Endothelial cell of umbilical vein (primary cell): ENCODE measurements around the gene CAMTA1. TPM values are rescaled to one million over a fixed set of nuclear protein-coding genes. Genes with fewer than 3 reads are reported as not detected.

Source experiments
- BruUV-seq: library from RNA; stranded (reverse); fragments of 400-500 nt; replicated peaks from 2 replicates; lab custom pipeline; 2021; lab: Mats Ljungman, UMichigan
- CTCF ChIA-PET: fragments of 300-600, 350-600 bp; sonication (Branson Sonifier 250); formaldehyde crosslinking; loops from one replicate; lab custom pipeline; 2021; ENCODE audit warnings: antibody characterized with exemption, inconsistent platforms; lab: Charles Lee
- POLR2A ChIA-PET: fragments of 300-600, 350-600 bp; sonication (Branson Sonifier 250); formaldehyde crosslinking; loops from one replicate; lab custom pipeline; 2021; ENCODE audit warnings: antibody characterized with exemption, inconsistent platforms; lab: Charles Lee
- DNase-seq: peaks from one replicate; pipeline ENCODE4 v3.0.0-alpha.2; 2011; ENCODE audit warnings: low read depth, low spot score
- FAIRE-seq: peaks from 2 replicates; lab custom pipeline; 2011; peaks lifted over from hg19 to GRCh38; lab: Jason Lieb, UNC
- H2AFZ ChIP-seq: 2 replicates; pipeline ENCODE4 v1.6.0; 2012; ENCODE audit warnings: low read depth, low read length, control low read depth, inconsistent platforms
- H3K27ac ChIP-seq: 2 replicates; pipeline ENCODE4 v1.5.1; 2011; ENCODE audit warnings: low read depth, mild to moderate bottlenecking, control low read depth, low read length, moderate library complexity; ENCODE audit not compliant: insufficient read depth
- H3K27me3 ChIP-seq, 2 experiments: 2 replicates each; pipeline versions ENCODE4 v1.6.0 to v1.6.1; 2011; ENCODE audit warnings: low read length in 2 of 2, mixed read lengths in 1 of 2; ENCODE audit not compliant: control insufficient read depth in 2 of 2, insufficient read depth in 2 of 2
- H3K36me3 ChIP-seq, 2 experiments: 2 replicates in 1 of 2; 3 replicates in 1 of 2; pipeline ENCODE4 v1.5.1; 2011; ENCODE audit warnings: low read length in 2 of 2, mild to moderate bottlenecking in 1 of 2, moderate library complexity in 1 of 2; ENCODE audit not compliant: control insufficient read depth in 2 of 2, insufficient read depth in 2 of 2; ENCODE audit errors: extremely low read depth in 1 of 2
- H3K4me1 ChIP-seq: 3 replicates; pipeline ENCODE4 v1.5.1; 2011; ENCODE audit warnings: mild to moderate bottlenecking, low read length; ENCODE audit not compliant: control insufficient read depth, insufficient read depth; ENCODE audit errors: extremely low read depth
- H3K4me2 ChIP-seq: 2 replicates; pipeline ENCODE4 v1.6.1; 2011; ENCODE audit warnings: low read length, control low read depth, mixed read lengths; ENCODE audit not compliant: insufficient read depth
- H3K4me3 ChIP-seq, 3 experiments: fragments of 200-600 bp in 1 of 3; sonication (generic), shearing (Covaris generic) in 1 of 3; replicated peaks in 1 of 3; 2 replicates each; pipeline ENCODE4 v1.5.1; 2011 to 2016; ENCODE audit warnings: control low read depth in 3 of 3, low read length in 3 of 3, mild to moderate bottlenecking in 2 of 3, inconsistent platforms in 1 of 3, low read depth in 1 of 3, moderate library complexity in 1 of 3; ENCODE audit not compliant: insufficient read depth in 1 of 3
- H3K79me2 ChIP-seq: 2 replicates; pipeline ENCODE4 v1.6.0; 2012; ENCODE audit warnings: low read length, inconsistent platforms; ENCODE audit not compliant: control insufficient read depth, insufficient read depth
- H3K9ac ChIP-seq: replicated peaks from 2 replicates; pipeline ENCODE3; 2011; ENCODE audit warnings: low read length, control low read depth; ENCODE audit not compliant: insufficient read depth; ENCODE audit errors: extremely low read depth
- H3K9me1 ChIP-seq: replicated peaks from 3 replicates; pipeline ENCODE4 v1.6.0; 2011; ENCODE audit warnings: mild to moderate bottlenecking, low read length; ENCODE audit not compliant: control insufficient read depth, insufficient read depth; ENCODE audit errors: extremely low read depth
- H3K9me3 ChIP-seq: replicated peaks from 2 replicates; pipeline ENCODE4 v1.5.1; 2012; ENCODE audit warnings: low read length, inconsistent platforms; ENCODE audit not compliant: control insufficient read depth, insufficient read depth
- H4K20me1 ChIP-seq: replicated peaks from 2 replicates; pipeline ENCODE3; 2011; ENCODE audit warnings: mild to moderate bottlenecking, low read length; ENCODE audit not compliant: control insufficient read depth, insufficient read depth; ENCODE audit errors: extremely low read depth
- CTCF ChIP-seq, 2 donors: IDR thresholded peaks; 1 replicate in 1 of 2; 2 replicates in 1 of 2; pipeline ENCODE4 v1.5.1; 2011; ENCODE audit warnings: low read length in 2 of 2, mild to moderate bottlenecking in 2 of 2, moderate library complexity in 2 of 2, control low read depth in 1 of 2, inconsistent platforms in 1 of 2, low read depth in 1 of 2; ENCODE audit not compliant: insufficient read depth in 1 of 2; ENCODE audit errors: extremely low read depth in 1 of 2
- EZH2 ChIP-seq: IDR thresholded peaks from 2 replicates; pipeline ENCODE4 v1.6.1; 2012; ENCODE audit warnings: borderline replicate concordance, low read depth, mild to moderate bottlenecking, moderate library complexity, low read length, inconsistent platforms; ENCODE audit not compliant: severe bottlenecking
- FOS ChIP-seq: IDR thresholded peaks from 2 replicates; pipeline ENCODE4 v1.6.1; 2011; ENCODE audit warnings: mild to moderate bottlenecking, low read length, moderate library complexity, borderline replicate concordance; ENCODE audit not compliant: insufficient read depth
- GATA2 ChIP-seq: IDR thresholded peaks from 2 replicates; pipeline ENCODE4 v1.7.0; 2011; ENCODE audit warnings: low read depth, mild to moderate bottlenecking, moderate library complexity, mixed read lengths, low read length; ENCODE audit not compliant: insufficient read length, insufficient read depth
- JUN ChIP-seq: IDR thresholded peaks from 2 replicates; pipeline ENCODE4 v1.6.1; 2011; ENCODE audit warnings: borderline replicate concordance, low read depth; ENCODE audit not compliant: insufficient read length, insufficient read depth
- MYC ChIP-seq: IDR thresholded peaks from one replicate; pipeline ENCODE4 v1.6.1; 2011; ENCODE audit warnings: mild to moderate bottlenecking, low read depth, low read length
- POLR2A ChIP-seq: IDR thresholded peaks from 2 replicates; pipeline ENCODE4 v1.6.1; 2012; ENCODE audit warnings: low read depth, mild to moderate bottlenecking, control low read depth, low read length
- POLR2AphosphoS5 ChIP-seq: IDR thresholded peaks from 2 replicates; pipeline ENCODE4 v1.6.1; 2012; ENCODE audit warnings: low read depth, mild to moderate bottlenecking, control low read depth, low read length, moderate library complexity; ENCODE audit not compliant: insufficient read depth
- dilution Hi-C: fragments of 300-500 bp; cut with MboI; formaldehyde crosslinking; loops from one replicate; pipeline ENCODE4 v1.15.0; 2019; ENCODE audit warnings: low sequenced_read_pairs; ENCODE audit not compliant: extremely low pct_ligation_motif_present
- intact Hi-C: fragments of 100-400 bp; cut with micrococcal nuclease; formaldehyde crosslinking; loops from one replicate; pipeline ENCODE4 v1.10.0; 2022
- polyA plus RNA-seq, 4 experiments: library from polyadenylated mRNA; depleted of rRNA in 3 of 4; stranded (reverse) in 3 of 4; unstranded in 1 of 4; fragments of >200 nt; gene quantifications; 2 replicates each; pipeline versions ENCODE4 v1.2.1 to v1.2.3, GENCODE V29; 2011 to 2012; ENCODE audit warnings: missing spikeins in 1 of 4
- total RNA-seq: library from RNA; stranded (reverse); gene quantifications from 2 replicates; pipeline ENCODE4 v1.2.3, GENCODE V29; 2021
- TF ChIP-seq, protein P1 (sequence below): IDR thresholded peaks from 2 replicates; pipeline ENCODE4 v1.6.1; 2011; ENCODE audit not compliant: insufficient read depth, insufficient read length

CAMTA1 gene
- total and polyA plus RNA-seq, 2 donors (not counting 3 experiments of a cell fraction or from before 2014, with no cell fraction given): 50.8 to 92.7 TPM

- H3K9me3 ChIP-seq: no peaks in the 10 kb centered on the region
- H4K20me1 ChIP-seq: no peaks in the 10 kb centered on the region
- no peak overlapping the region for H3K9ac ChIP-seq
- no peaks in the 10 kb centered on the region for H3K79me2 ChIP-seq
- DNase-seq (no peak), FAIRE-seq (no peak)
- H3K4me1 ChIP-seq: no peaks in the 10 kb centered on the region
- CTCF ChIA-PET: interaction anchor here (3.7 kb wide), 1 partner anchor 612 kb away, joined by 21 read pairs; no protein-coding TSS in a partner anchor
- H2AFZ ChIP-seq: no peak overlapping the region
- H3K4me2 ChIP-seq: no peak overlapping the region
- no peaks in the 10 kb centered on the region for H3K36me3 ChIP-seq
- H3K27ac ChIP-seq: no peak overlapping the region
- TF ChIP-seq CTCF (IDR thresholded peaks at IDR 0.05; ENCODE audit: extremely low read depth in 1 of 2, insufficient read depth in 1 of 2, low read depth in 1 of 2, low read length in 2 of 2) (no peak), JUN (no peak), POLR2AphosphoS5 (no peak), MYC (no peak), GATA2 (no peak)
- TF ChIP-seq, protein P1, sequence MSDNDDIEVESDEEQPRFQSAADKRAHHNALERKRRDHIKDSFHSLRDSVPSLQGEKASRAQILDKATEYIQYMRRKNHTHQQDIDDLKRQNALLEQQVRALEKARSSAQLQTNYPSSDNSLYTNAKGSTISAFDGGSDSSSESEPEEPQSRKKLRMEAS: no peak
- H3K9me1 ChIP-seq: no peaks in the 10 kb centered on the region
- POLR2A ChIA-PET: no interaction called here
- no peak overlapping the region for H3K4me3 ChIP-seq
- no peaks in the 10 kb centered on the region for H3K27me3 ChIP-seq
- dilution Hi-C loops (no loop called here), intact Hi-C loops (no loop called here)
- no TSS peak for BruUV-seq
These were observed 869.5 kb downstream of the CAMTA1 start for GRCh38 chr1:7654725-7655124.

- TF ChIP-seq MYC: no peak
- no peak for TF ChIP-seq POLR2AphosphoS5
- TF ChIP-seq CTCF (IDR thresholded peaks at IDR 0.05; ENCODE audit: extremely low read depth in 1 of 2, insufficient read depth in 1 of 2, low read depth in 1 of 2, low read length in 2 of 2): no peak
- no peak for TF ChIP-seq JUN
- no peak for TF ChIP-seq GATA2
- TF ChIP-seq, protein P1: no peak
- no peak for TF ChIP-seq FOS
- TF ChIP-seq POLR2A: no peak
- no peak for TF ChIP-seq EZH2
- FAIRE-seq: no peak
- Histone ChIP-seq H3K9me1 (no peaks in the 10 kb centered on the region), H3K4me3 (no peak overlapping the region), H3K4me1 (no peaks in the 10 kb centered on the region), H3K9ac (no peak overlapping the region), H2AFZ (no peak overlapping the region), H3K4me2 (no peak overlapping the region), H3K79me2 (no peaks in the 10 kb centered on the region), H3K9me3 (no peaks in the 10 kb centered on the region), H3K27ac (no peak overlapping the region), H3K36me3 (no peaks in the 10 kb centered on the region), H4K20me1 (no peaks in the 10 kb centered on the region), H3K27me3 (no peaks in the 10 kb centered on the region)
- ChIA-PET POLR2A (no interaction called here), CTCF (no interaction called here)
- DNase-seq: no peak
- no TSS peak for BruUV-seq
- dilution Hi-C loops (no loop called here), intact Hi-C loops (no loop called here)
These were observed 870.1 kb downstream of the CAMTA1 start for GRCh38 chr1:7655354-7655753.
